RWPE1 (cell line): ENCODE data around the gene NFIX.
A peak's percentile ranks its signal among the peaks of the same experiment; 100 is the strongest.

Experiments
- CTCF ChIA-PET: fragments of 350-600 bp; sonication (Branson Sonifier 250); formaldehyde crosslinking; extraction: SDS; loops from one replicate; lab custom pipeline; 2021; lab: Yijun Ruan, JAX
- POLR2A ChIA-PET: fragments of 400-600 bp; formaldehyde crosslinking; extraction: SDS; loops from one replicate; lab custom pipeline; 2020; ENCODE audit warnings: antibody characterized with exemption; ENCODE audit not compliant: low non-redundant PET; lab: Yijun Ruan, JAX
- DNase-seq: peaks from one replicate; pipeline ENCODE4 v3.0.0; 2012; ENCODE audit warnings: low spot score
- H3K27ac ChIP-seq: fragments of 450-650 bp; 2 replicates; pipeline ENCODE4 v1.5.1; 2017
- TF ChIP-seq, protein P1 (sequence below): fragments of 450-650 bp; conservative IDR thresholded peaks from 2 replicates; pipeline ENCODE4 v1.5.1; 2017; ENCODE audit warnings: low read depth, mild to moderate bottlenecking

Gene NFIX

DNA sequence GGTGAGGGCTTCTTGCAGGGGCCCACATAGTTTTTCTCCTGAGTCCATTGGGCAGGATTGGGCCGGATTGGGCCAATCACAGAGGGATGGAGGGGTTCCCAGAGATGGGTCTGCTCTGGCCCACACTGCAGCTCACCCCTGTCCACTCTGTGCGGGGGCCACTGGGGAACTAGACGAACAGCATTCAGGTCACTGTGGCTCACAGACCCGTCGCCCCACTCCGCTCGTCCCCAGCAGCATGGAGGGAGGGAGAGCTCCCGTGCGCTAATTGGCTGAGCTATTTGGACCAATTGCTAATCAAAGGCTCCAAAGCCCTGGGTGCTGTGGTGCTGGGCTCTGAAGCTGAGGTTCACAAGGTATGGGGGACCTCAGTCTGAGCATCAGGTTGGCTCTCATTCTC lies 134.1 kb downstream of the NFIX start:
- ChIA-PET CTCF (no interaction called here), POLR2A (interaction anchor here (0.6 kb wide), 1 partner anchor 27 kb away, joined by 3 read pairs; no protein-coding TSS in a partner anchor)
- TF ChIP-seq, protein P1, sequence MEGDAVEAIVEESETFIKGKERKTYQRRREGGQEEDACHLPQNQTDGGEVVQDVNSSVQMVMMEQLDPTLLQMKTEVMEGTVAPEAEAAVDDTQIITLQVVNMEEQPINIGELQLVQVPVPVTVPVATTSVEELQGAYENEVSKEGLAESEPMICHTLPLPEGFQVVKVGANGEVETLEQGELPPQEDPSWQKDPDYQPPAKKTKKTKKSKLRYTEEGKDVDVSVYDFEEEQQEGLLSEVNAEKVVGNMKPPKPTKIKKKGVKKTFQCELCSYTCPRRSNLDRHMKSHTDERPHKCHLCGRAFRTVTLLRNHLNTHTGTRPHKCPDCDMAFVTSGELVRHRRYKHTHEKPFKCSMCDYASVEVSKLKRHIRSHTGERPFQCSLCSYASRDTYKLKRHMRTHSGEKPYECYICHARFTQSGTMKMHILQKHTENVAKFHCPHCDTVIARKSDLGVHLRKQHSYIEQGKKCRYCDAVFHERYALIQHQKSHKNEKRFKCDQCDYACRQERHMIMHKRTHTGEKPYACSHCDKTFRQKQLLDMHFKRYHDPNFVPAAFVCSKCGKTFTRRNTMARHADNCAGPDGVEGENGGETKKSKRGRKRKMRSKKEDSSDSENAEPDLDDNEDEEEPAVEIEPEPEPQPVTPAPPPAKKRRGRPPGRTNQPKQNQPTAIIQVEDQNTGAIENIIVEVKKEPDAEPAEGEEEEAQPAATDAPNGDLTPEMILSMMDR: no peak
- peak overlapping the region; percentile 51 for H3K27ac ChIP-seq
- no peak for DNase-seq

DNA sequence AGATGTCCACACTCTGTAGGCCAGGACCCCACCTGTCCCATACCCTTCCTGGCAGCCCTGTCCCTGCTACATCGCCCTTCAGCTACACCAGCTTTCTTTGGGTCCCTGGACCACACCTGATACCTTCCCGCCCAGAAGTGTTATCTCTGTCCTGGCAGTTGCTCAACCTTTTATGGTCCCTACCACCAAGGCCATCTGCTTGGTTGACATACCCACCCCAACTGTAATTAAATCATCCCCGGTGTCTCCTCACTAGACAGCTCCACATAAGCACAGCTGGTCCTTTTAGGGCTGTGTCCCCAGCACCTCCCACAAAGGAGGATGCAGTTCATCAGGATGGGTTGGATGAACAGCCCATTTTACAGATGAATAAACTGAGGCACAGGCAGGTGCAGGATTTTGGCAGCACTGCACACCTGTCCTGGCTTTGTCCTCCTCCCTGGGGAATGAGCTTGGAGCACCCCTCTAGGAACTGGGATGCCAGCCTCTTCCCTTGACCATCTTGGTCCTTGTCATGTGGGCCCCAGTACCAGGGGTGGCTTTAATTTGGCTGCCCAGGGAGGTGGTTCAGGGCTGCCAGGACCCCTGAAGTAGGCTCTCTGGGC lies 135.7 kb downstream of the NFIX start:
- DNase-seq: no peak
- TF ChIP-seq, protein P1: no peak
- CTCF ChIA-PET: no interaction called here
- peak overlapping the region; percentile 16; the same call in 1 of the 2 replicates for H3K27ac ChIP-seq
- POLR2A ChIA-PET: no interaction called here

DNA sequence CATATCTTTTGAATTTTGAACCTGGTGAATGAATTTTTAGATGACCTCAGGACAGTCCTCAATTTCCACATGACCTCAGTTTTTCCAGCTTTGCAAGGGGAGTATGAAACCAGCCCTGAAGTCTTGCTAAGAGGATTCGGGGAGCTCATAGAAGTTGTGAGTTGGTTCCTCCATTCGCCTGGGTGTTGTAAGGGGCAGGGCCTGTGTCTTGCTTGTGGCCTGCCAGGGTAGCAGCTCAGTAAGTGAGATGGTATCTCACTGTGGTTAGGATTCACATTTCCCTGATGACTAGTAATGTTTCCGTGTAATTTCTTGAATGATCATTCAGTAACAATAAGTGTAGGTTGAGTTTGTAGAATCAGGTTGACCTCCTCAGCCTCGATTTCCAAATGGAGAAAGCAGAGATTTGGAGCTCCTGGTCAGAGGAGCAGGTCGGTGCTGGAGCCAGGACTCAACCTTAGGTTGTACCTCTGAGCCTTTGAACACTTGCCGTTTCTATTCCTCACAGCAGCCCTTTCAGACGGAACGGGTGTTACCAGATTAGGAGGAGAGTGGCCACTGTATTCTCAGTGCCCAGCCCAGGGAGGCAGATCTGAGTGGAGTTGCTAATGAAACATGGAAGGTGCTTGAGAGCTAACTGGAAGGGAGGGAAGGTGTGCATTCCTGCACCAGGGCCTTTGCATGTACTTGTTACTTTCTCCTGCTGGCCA lies 137.4 kb downstream of the NFIX start:
- TF ChIP-seq, protein P1: no peak
- peak overlapping the region; percentile 16 for H3K27ac ChIP-seq
- DNase-seq: no peak
- CTCF ChIA-PET: interaction anchor here (0.6 to 0.7 kb wide), 3 partner anchors 49 to 1778 kb away, joined by 3 to 4 read pairs (median 3); no protein-coding TSS in a partner anchor
- POLR2A ChIA-PET: interaction anchor here (1.0 kb wide), 1 partner anchor 15 kb away, joined by 3 read pairs; the partner anchor contains the start of gene NACC1

DNA sequence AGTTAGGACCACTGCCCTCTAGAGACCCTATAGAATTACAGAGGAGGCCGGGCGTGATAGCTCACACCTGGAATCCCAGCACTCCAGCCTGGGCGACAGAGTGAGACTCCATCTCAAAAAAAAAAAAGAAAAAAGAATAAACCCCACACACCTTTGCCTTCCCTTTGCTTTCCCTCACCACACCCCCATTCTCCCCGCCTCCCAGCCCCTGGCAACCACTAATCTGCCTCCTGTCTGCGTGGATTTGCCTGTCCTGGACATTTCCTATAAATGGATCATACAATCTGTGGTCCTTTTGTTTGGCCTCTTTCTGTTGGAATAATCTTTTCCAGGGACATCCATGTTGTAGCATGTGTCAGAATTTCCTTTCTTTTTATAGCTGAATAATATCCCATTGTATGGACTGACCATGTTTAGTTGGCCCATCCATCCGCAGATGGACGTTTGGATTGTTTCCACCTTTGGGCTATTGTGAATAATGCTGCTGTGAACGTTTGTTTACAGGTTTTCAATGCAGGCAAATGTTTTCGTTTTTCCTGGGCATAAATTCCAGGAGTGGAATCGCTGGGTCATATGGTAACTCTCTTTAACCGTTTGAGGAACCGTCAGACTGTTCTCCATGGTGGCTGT lies 138.1 kb downstream of the NFIX start:
- POLR2A ChIA-PET: no interaction called here
- CTCF ChIA-PET: interaction anchor here (0.6 to 0.7 kb wide), 3 partner anchors 50 to 1777 kb away, joined by 3 to 4 read pairs (median 3); no protein-coding TSS in a partner anchor
- peak overlapping the region; percentile 16 for H3K27ac ChIP-seq
- TF ChIP-seq, protein P1: no peak
- no peak for DNase-seq

DNA sequence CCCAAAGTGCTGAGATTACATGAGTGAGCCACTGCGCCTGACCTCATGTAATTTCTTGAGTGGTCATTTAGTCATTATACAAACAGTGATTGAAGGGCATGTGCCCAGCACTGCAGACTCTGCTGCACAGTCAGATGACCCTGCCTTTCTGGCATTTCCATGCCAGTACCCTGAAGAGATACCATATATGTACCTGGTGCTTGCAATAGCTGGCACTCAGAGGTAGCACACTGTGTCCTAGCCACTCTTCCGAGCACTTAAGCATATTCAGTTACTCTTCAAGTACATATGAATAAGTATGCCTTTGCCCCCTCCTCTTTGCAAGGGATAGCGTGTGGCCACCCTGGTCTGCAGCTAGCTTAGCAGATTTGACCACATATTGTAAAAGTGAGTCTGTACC lies 139.4 kb downstream of the NFIX start:
- TF ChIP-seq, protein P1: no peak
- ChIA-PET CTCF (interaction anchor here (0.9 kb wide), 1 partner anchor 169 kb away, joined by 3 read pairs; no protein-coding TSS in a partner anchor), POLR2A (interaction anchor here (0.7 kb wide), 1 partner anchor 12 kb away, joined by 4 read pairs; no protein-coding TSS in a partner anchor)
- no peak for DNase-seq
- H3K27ac ChIP-seq: no peak overlapping the region
